ENCODE measurements around the gene DHPS.
"Not testable (repeated sequence)": the region's sequence is repeated elsewhere in the genome, so short reads cannot be mapped to it uniquely, and the experiment has no call there.

DHPS gene

GRCh38 chr19:12647047-12647446 is 34.6 kb downstream of the DHPS start:
- no peak for FAIRE-seq
- DNase-seq (ENCODE audit: low spot score): no peak

GRCh38 chr19:12646551-12646950 is 35.1 kb downstream of the DHPS start:
- FAIRE-seq (no peak), DNase-seq (ENCODE audit: low spot score) (no peak)

- not testable (repeated sequence) for DNase-seq (ENCODE audit: low spot score); FAIRE-seq
Observed at GRCh38 chr19:12643716-12644115, 38.0 kb downstream of the DHPS start.

- FAIRE-seq: no peak
- no peak for DNase-seq (ENCODE audit: low spot score)
Observed at GRCh38 chr19:12642506-12642905, 39.2 kb downstream of the DHPS start.

- FAIRE-seq: no peak
Observed at GRCh38 chr19:12641456-12641855, 40.2 kb downstream of the DHPS start.

GRCh38 chr19:12639901-12640613 is 41.6 kb downstream of the DHPS start:
- peak; percentile 75 for DNase-seq (ENCODE audit: low spot score)
- no peak for FAIRE-seq

More at GRCh38 chr19:12641456-12641855, 40.2 kb downstream of the DHPS start:
- no peak for DNase-seq (ENCODE audit: low spot score)

- FAIRE-seq (no peak), DNase-seq (ENCODE audit: low spot score) (no peak)
Observed at GRCh38 chr19:12638611-12639182, 43.0 kb downstream of the DHPS start.

GRCh38 chr19:12636631-12637030 is 45.0 kb downstream of the DHPS start:
- no peak for DNase-seq (ENCODE audit: low spot score)
- FAIRE-seq: no peak

GRCh38 chr19:12629215-12629614 is 52.5 kb downstream of the DHPS start:
- no peak for FAIRE-seq

GRCh38 chr19:12628040-12629022 is 53.3 kb downstream of the DHPS start:
- no peak for DNase-seq (ENCODE audit: low spot score)
- no peak for FAIRE-seq

More at GRCh38 chr19:12629215-12629614, 52.5 kb downstream of the DHPS start:
- no peak for DNase-seq (ENCODE audit: low spot score)

GRCh38 chr19:12626958-12627357 is 54.7 kb downstream of the DHPS start:
- FAIRE-seq (no peak), DNase-seq (ENCODE audit: low spot score) (no peak)

Data from urothelium cell line (cell line).